ENCODE measurements around the gene CAVIN4.
A peak's percentile ranks its signal among the peaks of the same experiment; 100 is the strongest.

The CAVIN4 gene

DNA sequence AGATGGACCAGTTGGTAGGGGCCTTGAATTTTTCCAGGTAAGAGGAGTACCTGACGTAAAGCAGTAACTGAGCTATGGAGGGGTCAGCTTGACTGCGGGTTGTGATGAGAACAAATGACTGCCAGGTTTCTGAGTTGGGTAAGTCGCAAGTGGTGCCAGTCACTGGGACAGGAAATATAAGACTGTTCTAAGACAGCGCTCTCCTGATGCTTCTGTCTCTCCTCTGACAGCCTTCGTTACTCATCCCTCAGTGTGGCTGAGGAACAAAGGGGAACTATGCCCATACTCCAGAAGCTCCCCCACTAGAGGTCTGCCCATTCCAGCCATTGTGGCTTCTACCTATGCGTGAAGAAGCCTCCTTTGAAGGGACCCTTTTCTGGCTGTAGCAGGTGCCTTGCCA, 13.3 kb downstream of the CAVIN4 start:
- DNase-seq (ENCODE audit: low spot score), result no peak

DNA sequence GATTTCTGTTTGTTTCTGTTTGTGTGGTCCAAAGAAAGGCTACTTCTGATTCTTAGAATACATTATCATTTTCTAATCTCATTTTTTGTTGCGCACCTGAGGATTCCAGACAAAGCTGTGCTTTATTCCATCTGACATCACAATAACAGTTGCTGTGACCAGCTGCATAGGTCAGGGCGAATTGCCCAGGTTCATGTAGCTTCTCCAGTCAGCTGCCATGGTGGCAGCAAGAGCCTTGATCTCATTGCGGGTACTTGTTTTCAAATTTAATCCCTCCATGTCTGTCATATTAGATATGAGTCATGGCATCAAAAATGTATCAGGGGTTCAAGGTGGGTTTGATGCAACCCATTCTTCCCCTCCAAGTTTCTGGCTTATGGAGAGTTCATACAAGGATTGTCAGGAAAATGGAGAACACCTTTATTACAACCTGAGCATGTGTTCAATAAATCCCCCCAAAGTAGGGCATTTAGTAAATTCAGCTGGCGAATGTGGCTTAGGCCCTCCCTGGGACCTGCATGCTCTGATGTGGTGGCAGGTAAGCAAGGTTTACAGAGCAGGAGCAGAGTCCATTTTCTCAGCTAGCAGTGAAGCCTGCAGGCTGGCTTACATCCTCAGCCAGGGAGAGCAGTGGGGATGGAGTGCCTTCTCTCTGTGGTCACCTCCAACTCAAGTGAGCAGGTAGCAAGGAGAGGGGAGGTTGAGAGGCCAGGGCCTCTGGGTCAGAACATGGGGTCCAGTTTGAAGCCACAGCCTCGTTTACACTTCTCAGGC, 13.9 kb downstream of the CAVIN4 start:
- DNase-seq (ENCODE audit: low spot score), result no peak

DNA sequence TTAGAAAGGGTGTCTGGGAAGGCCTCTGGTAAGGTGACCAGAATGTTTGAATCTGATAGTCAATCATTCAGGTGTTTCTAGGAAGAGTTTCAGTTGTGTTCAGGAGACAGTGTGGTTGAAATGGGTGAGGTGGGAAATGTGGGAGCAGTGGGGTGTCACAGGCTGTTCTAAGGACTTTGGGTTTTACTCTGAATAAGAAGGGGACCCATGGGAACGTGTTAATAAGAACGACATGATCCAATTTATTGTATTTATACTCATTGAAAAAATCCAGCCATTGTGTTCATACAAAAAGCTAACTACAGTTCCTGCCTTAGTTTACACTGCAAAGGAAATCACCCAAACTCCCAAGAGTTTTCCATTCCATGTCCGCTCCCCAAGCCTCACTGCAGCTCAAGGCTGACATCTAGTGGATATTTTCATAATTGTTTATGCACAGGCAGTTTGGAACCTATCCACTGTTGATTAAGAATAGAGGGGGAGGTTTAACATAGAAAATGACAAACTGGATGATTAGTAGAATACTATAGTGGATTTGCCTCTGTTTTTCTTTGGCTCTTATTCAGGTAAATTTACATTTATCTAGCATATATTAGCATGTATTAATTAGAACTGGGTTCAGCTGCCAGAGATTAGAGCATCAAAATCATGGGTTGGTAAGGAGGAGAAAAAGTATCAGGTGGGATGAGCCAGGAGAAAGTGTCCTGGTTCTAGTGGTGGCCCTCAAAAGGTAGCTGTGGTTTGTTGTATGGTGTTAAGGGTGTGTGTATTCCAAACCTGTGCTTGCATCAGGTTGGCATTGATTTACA, 17.7 kb downstream of the CAVIN4 start:
- DNase-seq (ENCODE audit: low spot score), result peak; percentile 30

DNA sequence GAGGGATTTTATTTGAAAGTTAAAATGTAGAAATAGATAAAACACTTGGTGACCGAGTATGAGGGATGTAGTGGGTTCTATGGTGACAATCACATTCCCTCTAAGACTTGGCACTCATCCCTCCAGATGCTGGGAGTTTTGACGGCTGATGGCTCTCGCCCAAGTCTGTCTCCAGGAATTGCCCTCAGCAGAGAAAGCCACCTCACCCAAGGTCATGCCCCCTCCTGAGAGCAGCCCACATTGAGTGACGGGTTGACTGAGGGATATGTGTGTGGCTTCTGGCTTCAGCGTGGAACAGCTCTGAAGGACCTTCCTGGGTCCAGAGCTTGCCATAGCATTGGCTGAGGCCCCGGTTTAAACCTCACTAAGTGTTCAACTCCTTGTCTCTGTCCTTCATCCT, 19.4 kb downstream of the CAVIN4 start:
- DNase-seq (ENCODE audit: low spot score), result no peak

DNA sequence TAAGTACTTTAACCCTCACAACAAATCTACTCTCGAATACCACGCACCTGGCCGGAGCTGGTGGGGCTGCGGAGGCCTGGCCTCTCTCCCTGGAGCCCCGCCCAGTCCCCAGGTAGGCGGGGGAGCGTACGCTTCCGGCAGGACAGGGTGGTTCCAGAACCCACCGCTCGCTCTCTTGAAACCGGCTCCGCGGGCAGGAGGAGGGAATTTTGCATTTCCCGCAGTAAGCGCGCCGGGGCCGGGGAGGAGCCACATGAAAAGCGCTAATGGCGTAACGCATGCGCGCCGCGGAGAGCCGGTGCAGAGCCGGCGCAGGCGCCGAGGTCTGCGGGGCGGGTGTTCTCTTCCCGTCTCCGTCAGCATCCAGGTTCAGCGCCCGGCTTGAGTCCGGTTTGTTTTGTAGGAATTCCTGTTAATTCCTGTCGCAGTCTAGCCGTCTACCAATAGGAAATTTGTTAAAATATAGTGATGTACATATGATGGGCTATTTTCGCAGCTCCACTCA, 20.8 kb downstream of the CAVIN4 start:
- DNase-seq (ENCODE audit: low spot score), result peak; percentile 77

DNA sequence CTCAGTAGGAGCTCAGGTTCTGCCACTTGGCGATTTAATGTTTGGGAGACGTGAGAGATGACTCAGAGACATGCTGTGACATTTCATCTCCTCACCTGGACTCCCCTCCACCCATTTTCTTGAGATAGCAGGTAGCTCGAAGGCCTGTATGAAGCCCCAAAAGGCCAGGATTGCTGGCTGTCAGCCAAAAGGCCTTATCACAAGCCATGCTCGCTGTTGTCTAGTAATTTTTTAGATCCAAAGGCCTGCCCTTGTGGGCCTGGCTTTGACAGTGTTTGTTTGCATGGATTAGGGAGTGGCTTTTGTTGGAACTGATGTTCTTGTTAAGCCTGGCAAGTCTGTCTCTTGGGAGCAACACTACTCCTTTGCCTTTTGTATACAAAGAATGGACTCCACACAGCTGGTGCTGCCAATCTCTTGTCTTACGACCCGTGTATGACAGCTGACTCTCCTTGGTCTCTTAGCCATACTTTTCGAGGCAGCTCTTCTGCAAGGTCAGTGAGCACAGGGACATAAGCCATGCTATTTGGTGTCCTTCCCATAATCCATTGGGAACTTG, 22.7 kb downstream of the CAVIN4 start:
- no peak for DNase-seq (ENCODE audit: low spot score)

DNA sequence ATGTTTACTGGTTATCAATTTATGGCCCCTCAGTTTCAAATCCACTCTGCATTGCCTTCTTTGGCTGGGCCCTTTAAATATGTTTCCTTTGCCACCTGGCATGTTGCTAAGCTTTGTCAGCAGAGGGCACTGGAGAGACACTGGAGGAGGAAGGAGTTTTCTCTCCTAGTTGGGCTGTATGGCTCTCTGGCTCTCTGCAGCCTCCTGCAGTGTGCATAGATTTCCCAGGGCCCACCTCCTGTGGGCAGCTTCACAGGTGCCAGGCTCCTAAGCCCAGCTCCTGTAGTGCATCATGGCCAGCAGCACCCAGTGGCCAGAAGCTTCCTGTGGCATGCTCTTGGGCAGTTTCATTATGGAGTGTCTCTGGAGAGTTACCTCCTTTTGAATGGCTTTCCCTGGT, 23.3 kb downstream of the CAVIN4 start:
- DNase-seq (ENCODE audit: low spot score), result peak; percentile 47

DNA sequence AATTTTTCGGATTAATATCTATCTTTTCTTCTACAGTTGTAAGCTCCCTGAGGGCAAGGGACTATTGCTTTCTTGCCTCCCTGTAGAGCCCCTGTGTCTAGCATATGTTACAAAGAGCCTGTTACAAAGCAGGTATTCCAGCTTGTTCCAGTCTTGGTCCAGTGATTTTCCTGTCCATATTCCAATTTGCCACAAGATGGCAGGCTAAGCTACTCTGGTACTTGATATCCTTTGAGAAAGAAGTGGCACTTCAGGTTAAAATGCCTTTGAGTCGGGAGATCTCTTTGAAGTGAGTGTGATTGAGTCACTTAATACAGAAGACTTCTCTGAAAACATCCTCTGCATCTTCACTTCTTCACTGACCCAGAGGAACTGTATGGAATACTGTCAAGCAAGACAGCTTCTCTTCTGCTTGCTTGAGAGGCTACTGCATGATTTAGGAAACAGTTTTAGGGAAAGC, 24.5 kb downstream of the CAVIN4 start:
- no peak for DNase-seq (ENCODE audit: low spot score)

DNA sequence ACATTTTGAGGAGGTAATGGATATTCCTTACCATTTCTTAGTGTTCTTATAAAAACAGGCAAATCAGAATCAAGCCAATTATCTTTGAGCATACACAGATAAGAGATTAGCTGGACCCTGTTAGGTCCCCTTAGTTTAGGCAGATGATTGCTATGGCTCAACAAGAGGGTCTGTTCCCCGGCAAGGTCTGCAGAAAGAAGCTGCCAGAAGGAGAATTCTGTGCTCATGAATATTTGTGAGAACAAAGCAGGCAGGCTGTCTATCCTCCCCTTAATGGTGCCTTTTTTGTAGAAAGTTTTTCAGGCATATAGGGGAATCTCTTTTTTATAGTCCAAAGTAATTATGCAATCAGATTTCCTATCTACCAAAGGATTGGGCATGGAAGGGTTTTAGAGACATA, 27.5 kb downstream of the CAVIN4 start:
- DNase-seq (ENCODE audit: low spot score), result no peak

DNA sequence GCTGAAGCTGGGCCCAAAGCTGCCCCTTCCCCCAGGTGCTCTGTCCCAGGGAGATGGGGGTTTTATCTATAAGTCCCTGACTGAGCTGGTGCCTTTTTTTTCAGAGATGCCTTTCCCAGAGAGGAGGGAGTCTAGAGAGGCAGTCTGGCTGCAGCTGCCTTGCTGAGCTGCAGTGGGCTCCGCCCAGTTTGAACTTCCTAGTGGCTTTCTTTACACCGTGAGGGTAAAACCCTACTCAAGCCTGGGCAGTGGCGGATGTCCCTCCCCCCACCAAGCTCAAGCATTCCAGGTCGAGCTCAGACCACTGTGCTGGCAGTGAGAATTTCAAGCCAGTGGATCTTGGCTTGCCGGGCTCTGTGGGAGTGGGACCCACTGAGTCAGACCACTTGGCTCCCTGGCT, 41.3 kb downstream of the CAVIN4 start:
- no peak for DNase-seq (ENCODE audit: low spot score)

DNA sequence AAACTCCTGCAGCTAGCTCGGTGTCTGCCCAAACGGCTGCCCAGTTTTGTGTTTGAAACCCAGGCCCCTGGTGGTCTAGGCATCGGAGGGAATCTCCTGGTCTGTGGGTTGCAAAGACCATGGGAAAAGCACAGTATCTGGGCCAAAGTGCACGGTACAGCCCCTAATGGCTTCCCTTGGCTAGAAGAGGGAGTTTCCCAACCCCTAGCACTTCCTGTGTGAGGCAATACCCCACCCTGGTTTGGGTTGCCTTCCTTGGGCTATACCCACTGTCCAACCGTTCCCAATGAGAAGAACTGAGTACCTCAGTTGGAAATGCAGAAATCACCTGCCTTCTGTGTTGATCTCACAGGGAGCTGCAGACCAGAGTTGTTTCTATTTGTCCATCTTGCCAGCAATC, 41.8 kb downstream of the CAVIN4 start:
- DNase-seq (ENCODE audit: low spot score), result no peak

DNA sequence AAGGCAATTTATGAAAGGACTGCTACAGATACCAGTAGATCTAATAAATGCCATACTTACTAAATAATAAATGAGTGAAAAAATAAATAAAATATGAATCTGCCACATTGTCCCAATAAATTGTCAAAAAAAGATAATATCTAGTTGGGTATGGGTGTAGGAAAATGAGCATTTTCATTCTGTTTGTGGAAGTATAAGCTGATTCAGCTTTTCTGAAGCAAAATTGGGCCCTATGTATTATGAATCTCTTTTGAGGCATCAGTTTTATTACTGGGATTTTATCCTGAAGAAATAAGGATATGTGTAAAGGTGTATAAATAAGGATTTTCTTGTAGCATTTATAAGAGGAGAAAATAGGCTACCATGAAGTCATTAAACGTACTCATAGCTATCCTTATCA, 46.1 kb downstream of the CAVIN4 start:
- no peak for DNase-seq (ENCODE audit: low spot score)

DNA sequence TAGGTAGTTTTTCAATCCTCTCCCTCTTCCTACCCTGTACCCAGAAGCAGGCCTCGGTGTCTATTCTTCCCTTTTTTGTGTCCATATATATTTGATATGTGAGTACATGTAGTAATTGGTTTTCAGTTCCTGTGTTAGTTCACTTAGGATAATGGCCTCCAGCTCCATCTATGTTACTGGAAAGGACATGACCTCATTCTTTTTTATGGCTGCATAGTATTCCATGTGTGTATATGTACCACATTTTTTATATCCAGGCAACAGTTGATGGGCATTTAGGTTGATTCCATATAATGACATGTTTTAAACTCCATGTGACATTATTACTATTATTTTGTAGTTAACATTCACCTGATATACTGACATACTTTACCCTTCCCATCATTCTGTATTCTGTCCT, 49.1 kb downstream of the CAVIN4 start:
- DNase-seq (ENCODE audit: low spot score), result no peak

DNA sequence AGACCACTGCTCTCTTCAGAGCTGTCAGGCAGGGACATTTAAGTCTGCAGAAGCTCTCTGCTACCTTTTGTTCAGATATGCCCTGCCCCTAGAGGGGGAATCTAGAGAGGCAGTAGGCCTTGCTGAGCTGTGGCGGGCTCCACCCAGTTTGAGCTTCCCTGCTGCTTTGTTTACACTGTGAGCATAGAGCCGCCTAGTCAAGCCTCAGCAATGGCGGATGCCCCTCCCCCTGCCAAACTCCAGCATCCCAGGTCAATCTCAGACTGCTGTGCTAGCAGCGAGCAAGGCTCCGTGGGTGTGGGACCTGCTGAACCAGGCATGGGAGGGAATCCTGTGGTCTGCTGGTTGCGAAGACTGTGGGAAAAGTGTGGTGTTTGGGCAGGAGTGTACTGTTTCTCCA, 59.9 kb downstream of the CAVIN4 start:
- DNase-seq (ENCODE audit: low spot score), result no peak

Data from germinal center (tissue), 1 donor.